ENCODE results near the gene DOCK6.

DOCK6 gene

DNA sequence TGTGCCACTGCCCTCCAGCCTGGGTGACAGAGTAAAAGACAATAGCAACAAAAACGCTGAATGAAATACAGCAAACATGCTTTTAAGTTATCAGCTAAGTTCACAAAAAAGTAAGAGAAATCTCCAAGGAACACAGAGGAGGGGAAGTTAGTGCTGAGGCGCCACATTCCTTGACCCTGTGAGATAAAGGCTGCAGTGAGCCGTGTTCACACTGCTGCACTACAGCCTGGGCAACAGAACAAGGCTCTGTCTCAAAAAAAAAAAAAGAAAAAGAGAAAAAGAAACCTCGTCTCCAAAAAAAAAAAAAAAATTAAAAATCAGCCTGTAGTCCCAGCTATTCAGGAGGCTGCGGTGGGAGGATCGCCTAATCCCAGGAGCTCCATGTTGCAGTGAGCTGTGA is 16.3 kb upstream of the DOCK6 start:
- DNase-seq (ENCODE audit: low read depth in 2 of 2) = no peak

GRCh38 chr19:11274533-11275086 is 12.3 kb upstream of the DOCK6 start:
- DNase-seq (ENCODE audit: low read depth in 2 of 2) = no peak

GRCh38 chr19:11273989-11274388 is 11.7 kb upstream of the DOCK6 start:
- no peak for DNase-seq (ENCODE audit: low read depth in 2 of 2)

GRCh38 chr19:11273296-11273695 is 11.0 kb upstream of the DOCK6 start:
- DNase-seq (ENCODE audit: low read depth in 2 of 2) = no peak

- no peak for DNase-seq (ENCODE audit: low read depth in 2 of 2)
Measured at GRCh38 chr19:11269408-11269807, 7.1 kb upstream of the DOCK6 start.

DNA sequence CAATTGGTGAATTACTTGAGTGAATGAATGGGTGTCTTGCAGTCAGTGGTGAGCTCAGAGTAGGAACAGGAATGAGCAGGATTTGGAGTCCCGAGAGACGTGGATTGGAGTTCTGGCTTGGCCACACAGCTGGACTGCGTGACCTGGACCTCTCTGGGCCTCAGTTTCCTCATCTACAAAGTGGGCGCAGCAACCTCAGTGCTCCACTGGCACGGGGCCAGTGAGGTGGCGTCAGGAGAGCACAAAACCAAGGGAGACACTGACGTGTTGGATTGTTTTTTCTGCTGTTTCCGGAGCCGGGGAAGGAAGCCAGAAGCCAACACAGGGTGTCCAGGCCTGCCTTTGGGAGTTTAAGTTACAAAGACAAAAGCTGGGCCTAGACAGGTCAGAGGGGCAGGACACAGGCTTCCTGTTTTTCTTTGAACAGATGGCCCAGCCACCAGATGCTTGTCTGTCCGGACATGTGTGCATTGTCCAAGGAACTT is 6.5 kb upstream of the DOCK6 start:
- DNase-seq (ENCODE audit: low read depth in 2 of 2) = no peak

GRCh38 chr19:11267316-11268085 is 5.2 kb upstream of the DOCK6 start:
- no peak for DNase-seq (ENCODE audit: low read depth in 2 of 2)

DNA sequence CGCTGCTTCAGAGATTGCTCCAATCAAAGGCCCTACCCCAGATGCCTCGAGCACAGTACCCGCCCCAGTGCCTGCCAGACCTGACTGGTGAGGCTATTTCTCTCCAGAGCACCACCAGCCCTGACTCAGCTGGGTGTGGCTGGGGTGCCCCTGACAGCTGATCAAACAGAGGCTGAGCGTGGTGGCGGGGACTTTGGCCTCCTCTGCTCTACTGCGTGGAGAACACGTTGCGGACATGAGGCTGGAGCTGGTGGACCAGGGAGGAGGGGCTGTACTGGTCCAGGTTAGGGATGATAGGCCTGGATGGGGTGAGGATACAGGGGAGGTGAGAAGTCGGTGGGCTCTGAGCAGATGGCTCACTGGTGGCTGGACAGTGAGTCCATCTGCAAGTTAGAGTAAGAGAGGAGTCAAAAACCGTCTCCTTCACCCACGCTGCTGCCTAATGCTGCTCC is 3.5 kb upstream of the DOCK6 start:
- DNase-seq (ENCODE audit: low read depth in 2 of 2) = no peak

GRCh38 chr19:11265177-11265784 is 3.0 kb upstream of the DOCK6 start:
- no peak for DNase-seq (ENCODE audit: low read depth in 2 of 2)

DNA sequence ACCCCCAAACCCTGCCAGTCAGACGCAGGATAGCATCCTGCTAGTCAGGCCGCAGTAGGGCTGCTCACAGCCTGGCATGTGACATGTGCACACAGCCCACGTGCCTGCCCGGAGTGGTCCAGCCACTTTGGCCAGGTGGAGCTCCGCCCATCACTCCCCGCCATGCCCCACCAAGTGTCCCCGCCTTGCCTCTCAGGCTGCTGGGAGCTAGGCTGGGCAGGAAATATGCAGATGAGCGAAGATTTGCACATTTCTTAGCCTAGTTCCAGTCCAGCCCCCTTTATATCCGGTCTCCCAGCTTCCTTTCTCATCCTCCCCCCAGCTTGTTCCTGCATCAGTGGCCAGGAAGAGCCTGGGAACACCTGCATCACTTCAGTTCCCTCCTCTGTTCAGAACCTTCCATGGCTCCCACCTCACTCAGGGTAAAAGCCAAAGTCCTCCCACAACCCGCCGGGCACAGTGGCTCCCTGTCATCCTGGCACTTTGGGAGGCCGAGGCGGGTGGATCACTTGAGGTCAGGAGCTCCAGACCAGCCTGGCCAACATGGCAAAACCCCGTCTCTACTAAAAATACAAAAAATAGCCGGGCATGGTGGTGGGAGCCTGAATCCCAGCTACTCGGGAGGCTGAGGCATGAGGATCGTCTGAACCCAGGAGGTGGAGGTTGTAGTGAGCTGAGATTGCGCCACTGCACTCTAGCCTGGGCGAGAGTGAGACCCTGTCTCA is 2.3 kb upstream of the DOCK6 start:
- no peak for DNase-seq (ENCODE audit: low read depth in 2 of 2)

DNA sequence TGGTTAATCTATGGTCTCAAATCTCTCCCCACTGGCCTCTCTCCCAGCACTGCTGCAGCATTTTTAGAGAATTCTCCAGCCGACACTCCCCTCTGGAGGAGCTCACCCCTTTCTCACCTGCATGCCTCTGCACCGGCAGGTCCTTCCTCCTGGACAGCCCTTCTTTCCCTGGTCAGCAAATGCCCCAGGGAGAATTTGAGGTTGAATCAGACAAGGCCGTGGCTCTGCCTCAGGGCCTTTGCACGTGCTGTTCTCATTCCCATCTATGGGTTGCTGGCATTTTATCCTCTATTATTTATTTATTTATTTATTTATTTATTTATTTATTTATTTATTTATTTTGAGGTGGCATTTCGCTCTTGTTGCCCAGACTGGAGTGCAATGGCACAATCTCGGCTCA is 1.4 kb upstream of the DOCK6 start:
- no peak for DNase-seq (ENCODE audit: low read depth in 2 of 2)

DNA sequence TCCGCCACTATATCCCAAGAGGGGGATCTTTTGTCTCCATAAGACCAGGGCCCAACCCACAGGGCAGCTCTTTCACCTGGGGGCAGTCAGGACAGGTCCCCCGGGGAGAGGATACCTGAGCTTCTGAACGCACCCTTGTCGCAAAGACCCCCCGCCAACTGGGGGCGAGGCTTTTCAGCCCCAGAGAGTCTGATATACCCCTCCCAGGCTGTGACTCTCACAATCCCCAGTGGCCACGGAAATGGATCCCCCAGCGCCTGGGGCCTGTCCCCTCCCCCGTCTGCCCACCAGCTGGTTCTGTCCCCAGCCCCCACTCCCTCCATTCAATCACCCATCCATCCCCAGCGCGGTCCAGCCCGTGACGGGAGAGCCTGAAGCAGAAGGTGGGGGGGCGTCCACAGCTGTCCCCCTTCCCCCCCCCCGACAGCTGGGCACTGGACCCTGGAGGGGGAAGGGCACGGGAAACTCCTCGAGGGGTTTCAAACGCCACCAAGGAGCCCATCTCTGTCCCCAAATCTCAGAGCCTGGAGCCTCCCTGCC is 823 bp downstream of the DOCK6 start:
- DNase-seq (ENCODE audit: low read depth in 2 of 2) = no peak

GRCh38 chr19:11260996-11261395 is 1.3 kb downstream of the DOCK6 start:
- no peak for DNase-seq (ENCODE audit: low read depth in 2 of 2)

DNA sequence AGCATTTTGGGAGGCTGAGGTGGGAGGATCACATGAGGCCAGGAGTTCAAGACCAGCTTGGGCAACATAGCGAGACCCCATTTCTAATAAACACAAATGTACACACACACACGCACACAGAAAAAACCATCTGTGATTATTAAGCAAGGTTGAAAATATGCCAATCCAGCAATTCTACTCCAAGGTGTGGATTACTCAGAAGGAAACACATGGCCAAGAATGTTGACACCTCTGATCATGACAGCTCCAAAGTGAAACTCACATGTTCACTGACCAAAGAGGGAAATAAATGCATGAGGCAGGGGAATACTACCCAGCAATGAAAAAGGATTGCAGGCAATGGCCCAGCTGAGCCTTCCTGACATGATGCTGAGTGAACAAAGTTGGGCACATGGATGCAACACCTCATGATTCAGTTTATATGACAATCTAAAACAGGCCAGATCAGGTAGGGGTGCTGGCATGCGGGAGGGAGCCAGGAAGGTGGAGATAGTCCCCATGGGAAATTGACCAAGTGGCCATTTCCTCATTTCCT is 4.4 kb downstream of the DOCK6 start:
- DNase-seq (ENCODE audit: low read depth in 2 of 2) = no peak

DNA sequence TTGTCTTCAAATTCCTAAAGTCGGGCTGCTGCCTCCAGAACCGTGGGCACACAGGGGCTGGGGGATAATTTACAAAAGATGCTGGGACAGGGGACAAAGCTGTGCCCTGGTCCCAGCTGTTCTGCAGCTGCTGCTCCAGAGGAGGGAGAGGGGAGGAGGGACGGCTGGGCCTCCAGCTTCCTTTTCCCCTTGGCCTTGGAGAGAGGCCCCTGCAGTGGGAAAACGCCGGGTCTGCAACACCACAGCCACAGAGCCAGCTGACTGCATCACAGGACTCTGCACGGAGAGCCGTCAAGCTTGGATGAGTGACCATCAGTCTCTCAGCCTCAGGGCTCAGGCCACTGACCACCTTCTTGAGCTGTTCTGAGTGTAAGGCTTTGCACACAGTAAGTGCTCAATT is 6.1 kb downstream of the DOCK6 start:
- DNase-seq (ENCODE audit: low read depth in 2 of 2) = no peak

- no peak for DNase-seq (ENCODE audit: low read depth in 2 of 2)
Measured at GRCh38 chr19:11254666-11255065, 7.7 kb downstream of the DOCK6 start.

- DNase-seq (ENCODE audit: low read depth in 2 of 2) = no peak
Measured at GRCh38 chr19:11252665-11253355, 9.5 kb downstream of the DOCK6 start.

DNA sequence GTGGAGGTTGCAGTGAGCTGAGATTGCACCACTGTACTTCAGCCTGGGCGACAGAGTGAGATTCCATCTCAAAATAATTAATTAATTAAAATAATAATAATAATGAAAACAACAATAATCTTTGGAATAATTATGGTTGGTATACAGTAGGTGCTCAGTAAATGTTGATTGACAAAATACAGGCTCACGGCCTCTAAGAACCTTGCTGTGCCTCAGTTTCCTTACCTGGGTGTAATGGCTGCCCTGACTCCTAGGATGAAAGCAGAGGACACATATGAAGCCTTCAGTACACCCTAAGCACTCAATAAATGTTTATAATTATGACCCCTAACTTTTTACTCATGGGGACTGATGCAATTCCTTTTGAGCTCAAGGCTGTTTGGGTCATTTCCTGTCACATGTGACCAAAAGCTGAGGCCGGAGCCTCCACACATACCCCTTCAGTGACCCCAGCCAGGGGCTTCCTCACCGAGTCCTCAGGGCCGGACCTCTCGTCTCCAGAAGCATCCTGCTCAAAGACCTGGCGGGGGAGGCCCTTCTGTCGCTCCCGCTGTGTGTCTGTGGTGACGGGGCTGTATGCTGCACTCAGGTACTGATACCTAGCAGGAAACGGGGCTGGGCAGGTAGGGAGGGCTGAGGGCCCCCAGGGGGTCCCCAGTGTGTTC is 10.5 kb downstream of the DOCK6 start:
- DNase-seq (ENCODE audit: low read depth in 2 of 2) = no peak

- no peak for DNase-seq (ENCODE audit: low read depth in 2 of 2)
Measured at GRCh38 chr19:11251217-11251616, 11.1 kb downstream of the DOCK6 start.

DNA sequence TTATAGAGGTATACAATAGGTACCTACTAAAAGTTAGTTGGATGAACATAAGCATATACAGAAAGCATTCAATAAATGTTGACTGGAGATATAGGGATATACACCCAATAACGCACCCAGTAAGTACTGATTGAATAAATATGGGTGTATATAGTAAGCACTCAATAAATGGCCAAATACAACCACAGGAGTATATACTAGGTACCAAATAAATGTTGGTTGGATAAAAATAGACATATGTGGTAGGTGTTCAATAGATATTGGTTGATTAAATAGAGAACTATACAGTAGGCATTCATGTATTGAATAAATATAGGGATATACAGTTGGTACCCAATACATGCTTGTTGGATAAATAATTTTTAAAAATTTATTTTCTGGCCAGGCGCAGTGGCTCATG is 13.5 kb downstream of the DOCK6 start:
- no peak for DNase-seq (ENCODE audit: low read depth in 2 of 2)

DNA sequence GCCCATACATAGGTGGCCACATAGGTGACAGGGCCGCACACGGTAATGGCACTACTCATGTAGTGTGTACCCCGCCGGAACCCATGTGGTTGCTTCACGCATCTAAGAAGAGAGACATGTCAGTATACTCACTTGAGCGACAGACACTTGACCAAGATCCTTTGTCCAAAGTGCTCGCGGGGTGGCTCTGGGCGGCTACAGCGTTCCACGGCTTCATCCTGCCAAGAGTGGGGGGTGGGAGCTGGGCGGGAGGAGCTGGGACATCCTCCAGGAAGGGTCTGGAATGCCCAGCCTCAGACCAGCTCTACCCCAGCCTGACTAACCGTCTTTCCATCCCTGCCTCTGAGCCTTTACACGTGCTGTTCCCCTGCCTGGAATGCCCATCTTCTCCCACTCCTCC is 14.4 kb downstream of the DOCK6 start:
- DNase-seq (ENCODE audit: low read depth in 2 of 2) = no peak
